ENCODE results near the gene RTN4R.
"Not testable (repeated sequence)": the region's sequence is repeated elsewhere in the genome, so short reads cannot be mapped to it uniquely, and the experiment has no call there.

- not testable (repeated sequence) for TF ChIP-seq POLR2A (IDR thresholded peaks at IDR 0.05; ENCODE audit: low read depth, low read length); CTCF (conservative IDR thresholded peaks at IDR 0.05; ENCODE audit: low read depth, low read length); BHLHE40 (IDR thresholded peaks at IDR 0.05; ENCODE audit: low read depth, low read length); SMC3 (IDR thresholded peaks at IDR 0.05; ENCODE audit: low read depth, low read length); RFX5 (IDR thresholded peaks at IDR 0.05; ENCODE audit: low read depth, low read length); MAZ (IDR thresholded peaks at IDR 0.05; ENCODE audit: borderline replicate concordance, low read depth, low read length); RAD21 (IDR thresholded peaks at IDR 0.05; ENCODE audit: low read length); FOS (IDR thresholded peaks at IDR 0.05; ENCODE audit: low read depth, low read length); USF2 (IDR thresholded peaks at IDR 0.05; ENCODE audit: low read depth, low read length); CHD1 (IDR thresholded peaks at IDR 0.05; ENCODE audit: low read depth, low read length); CEBPB (IDR thresholded peaks at IDR 0.05; ENCODE audit: low read depth, low read length); NFE2L2 (IDR thresholded peaks at IDR 0.05; ENCODE audit: low read depth, low read length); RCOR1 (IDR thresholded peaks at IDR 0.05; ENCODE audit: insufficient replicate concordance, low read length); MXI1 (IDR thresholded peaks at IDR 0.05; ENCODE audit: borderline replicate concordance, low read depth, low read length)
Measured at GRCh38 chr22:20286784-20287423, 18.8 kb upstream of the RTN4R start.

Data from IMR-90 (cell line).